ENCODE measurements around the gene NSRP1.

- TF ChIP-seq POLR2A (IDR thresholded peaks at IDR 0.05; ENCODE audit: low read depth, low read length) (no peak), MAX (IDR thresholded peaks at IDR 0.05; ENCODE audit: insufficient read depth, insufficient read length) (no peak), CTCF (IDR thresholded peaks at IDR 0.05; ENCODE audit: extremely low read depth in 1 of 2, insufficient read depth in 1 of 2, low read depth in 1 of 2, low read length in 2 of 2) (peak; percentile 29 to 48), JUN (IDR thresholded peaks at IDR 0.05; ENCODE audit: borderline replicate concordance, insufficient read depth, insufficient read length, low read depth) (no peak), POLR2AphosphoS5 (IDR thresholded peaks at IDR 0.05; ENCODE audit: insufficient read depth, low read depth, low read length) (no peak), EZH2 (IDR thresholded peaks at IDR 0.05; ENCODE audit: borderline replicate concordance, low read depth, low read length, severe bottlenecking) (no peak), GATA2 (IDR thresholded peaks at IDR 0.05; ENCODE audit: insufficient read depth, insufficient read length, low read depth, low read length) (no peak), MYC (IDR thresholded peaks at IDR 0.05; ENCODE audit: low read depth, low read length) (no peak), FOS (IDR thresholded peaks at IDR 0.05; ENCODE audit: borderline replicate concordance, insufficient read depth, low read length) (peak; percentile 12)
These were observed 20.9 kb upstream of the NSRP1 start for GRCh38 chr17:30095507-30096244.

All from endothelial cell of umbilical vein (primary cell).